Measurements from ENCODE around the gene ELAC2.

The ELAC2 gene

GRCh38 chr17:13014801-13015200 lies 3.0 kb downstream of the ELAC2 start:
- DNase-seq, result no peak

GRCh38 chr17:13010959-13011358 lies 6.9 kb downstream of the ELAC2 start:
- DNase-seq, result no peak

GRCh38 chr17:13008461-13008860 lies 9.4 kb downstream of the ELAC2 start:
- DNase-seq, result no peak

- no peak for DNase-seq
Measured at GRCh38 chr17:13005530-13005929, 12.3 kb downstream of the ELAC2 start.

GRCh38 chr17:13004336-13004735 lies 13.5 kb downstream of the ELAC2 start:
- DNase-seq, result no peak

- no peak for DNase-seq
Measured at GRCh38 chr17:13003927-13004326, 13.9 kb downstream of the ELAC2 start.

- no peak for DNase-seq
Measured at GRCh38 chr17:13003454-13003851, 14.4 kb downstream of the ELAC2 start.

GRCh38 chr17:13002761-13003453 lies 14.9 kb downstream of the ELAC2 start:
- no peak for DNase-seq

- DNase-seq, result no peak
Measured at GRCh38 chr17:13001991-13002615, 15.7 kb downstream of the ELAC2 start.

GRCh38 chr17:13000561-13000960 lies 17.3 kb downstream of the ELAC2 start:
- DNase-seq, result no peak

GRCh38 chr17:12998874-12999273 lies 19.0 kb downstream of the ELAC2 start:
- DNase-seq, result no peak

- DNase-seq, result no peak
Measured at GRCh38 chr17:12998461-12998860, 19.4 kb downstream of the ELAC2 start.

- DNase-seq, result no peak
Measured at GRCh38 chr17:12996941-12997340, 20.9 kb downstream of the ELAC2 start.

GRCh38 chr17:12996357-12996756 lies 21.5 kb downstream of the ELAC2 start:
- DNase-seq, result no peak

GRCh38 chr17:12995896-12996295 lies 21.9 kb downstream of the ELAC2 start:
- no peak for DNase-seq

- DNase-seq, result no peak
Measured at GRCh38 chr17:12995106-12995895, 22.5 kb downstream of the ELAC2 start.

GRCh38 chr17:12994341-12995074 lies 23.3 kb downstream of the ELAC2 start:
- DNase-seq, result no peak

GRCh38 chr17:12993631-12994030 lies 24.2 kb downstream of the ELAC2 start:
- no peak for DNase-seq

- DNase-seq, result no peak
Measured at GRCh38 chr17:12992676-12993075, 25.2 kb downstream of the ELAC2 start.

- DNase-seq, result no peak
Measured at GRCh38 chr17:12990926-12991325, 26.9 kb downstream of the ELAC2 start.

- DNase-seq, result no peak
Measured at GRCh38 chr17:12990041-12990808, 27.6 kb downstream of the ELAC2 start.

GRCh38 chr17:12987120-12987519 lies 30.7 kb downstream of the ELAC2 start:
- DNase-seq, result no peak

Measured in activated gamma-delta T cell (primary cell).